22Rv1 (cell line): Measurements from ENCODE around the gene NAGS.

Source experiments
- ZFX ChIP-seq: fragments of 450-650 bp; IDR thresholded peaks from 2 replicates; pipeline ENCODE4 v1.6.1; 2017; ENCODE audit warnings: antibody characterized with exemption, borderline replicate concordance
- TF ChIP-seq, protein P1 (sequence below): fragments of 450-650 bp; IDR thresholded peaks from 2 replicates; pipeline ENCODE4 v1.5.1; 2017; ENCODE audit warnings: mild to moderate bottlenecking

DNA sequence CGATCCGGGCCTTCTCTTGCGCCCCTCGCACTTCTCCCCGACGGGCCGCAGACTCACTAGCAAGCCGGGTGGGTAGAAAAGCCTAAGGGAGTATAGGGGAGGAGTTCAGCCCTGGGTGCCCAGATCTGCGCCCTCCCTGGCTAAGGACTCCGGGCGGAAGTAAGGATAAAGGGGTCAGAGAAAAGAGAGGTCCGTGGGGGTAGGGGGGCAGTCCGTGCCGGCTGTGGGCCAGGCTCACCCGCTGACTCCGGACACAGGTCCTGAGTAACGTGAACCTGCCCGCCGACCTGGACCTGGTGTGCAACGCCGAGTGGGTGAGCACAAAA, 1.8 kb downstream of the NAGS start:
- TF ChIP-seq, protein P1, sequence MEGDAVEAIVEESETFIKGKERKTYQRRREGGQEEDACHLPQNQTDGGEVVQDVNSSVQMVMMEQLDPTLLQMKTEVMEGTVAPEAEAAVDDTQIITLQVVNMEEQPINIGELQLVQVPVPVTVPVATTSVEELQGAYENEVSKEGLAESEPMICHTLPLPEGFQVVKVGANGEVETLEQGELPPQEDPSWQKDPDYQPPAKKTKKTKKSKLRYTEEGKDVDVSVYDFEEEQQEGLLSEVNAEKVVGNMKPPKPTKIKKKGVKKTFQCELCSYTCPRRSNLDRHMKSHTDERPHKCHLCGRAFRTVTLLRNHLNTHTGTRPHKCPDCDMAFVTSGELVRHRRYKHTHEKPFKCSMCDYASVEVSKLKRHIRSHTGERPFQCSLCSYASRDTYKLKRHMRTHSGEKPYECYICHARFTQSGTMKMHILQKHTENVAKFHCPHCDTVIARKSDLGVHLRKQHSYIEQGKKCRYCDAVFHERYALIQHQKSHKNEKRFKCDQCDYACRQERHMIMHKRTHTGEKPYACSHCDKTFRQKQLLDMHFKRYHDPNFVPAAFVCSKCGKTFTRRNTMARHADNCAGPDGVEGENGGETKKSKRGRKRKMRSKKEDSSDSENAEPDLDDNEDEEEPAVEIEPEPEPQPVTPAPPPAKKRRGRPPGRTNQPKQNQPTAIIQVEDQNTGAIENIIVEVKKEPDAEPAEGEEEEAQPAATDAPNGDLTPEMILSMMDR: no peak
- TF ChIP-seq ZFX: no peak
